ENCODE results near the gene GFY. TPM values are rescaled to one million over a fixed set of nuclear protein-coding genes. Genes with fewer than 3 reads are reported as not detected.

The GFY gene
- total RNA-seq, 1 donor from 2014 or later: not detected

- no peak for TF ChIP-seq CTCF (conservative IDR thresholded peaks at IDR 0.05)
- Mint-ChIP-seq H3K4me3 (no peak overlapping the region), H3K36me3 (ENCODE audit: low read depth) (no peaks in the 10 kb centered on the region), H3K27me3 (ENCODE audit: low read depth) (peaks cover 8% of the 10 kb centered on the region), H3K27ac (ENCODE audit: unreplicated experiment) (no peak overlapping the region), H3K9me3 (no peaks in the 10 kb centered on the region), H3K4me1 (peaks cover 8% of the 10 kb centered on the region)
- no peak for DNase-seq (ENCODE audit: low read depth, low spot score)
Observed at GRCh38 chr19:49409441-49410029, 15.7 kb upstream of the GFY start.

- H3K4me1 Mint-ChIP-seq: peaks cover 8% of the 10 kb centered on the region
- H3K4me3 Mint-ChIP-seq: no peak overlapping the region
Observed at GRCh38 chr19:49411681-49412326, 13.4 kb upstream of the GFY start.

GRCh38 chr19:49413348-49413747, 11.8 kb upstream of the GFY start:
- no peaks in the 10 kb centered on the region for H3K36me3 Mint-ChIP-seq (ENCODE audit: low read depth)
- no peak overlapping the region for H3K27ac Mint-ChIP-seq (ENCODE audit: unreplicated experiment)
- peaks cover 34% of the 10 kb centered on the region for H3K27me3 Mint-ChIP-seq (ENCODE audit: low read depth)
- no peak overlapping the region for H3K4me3 Mint-ChIP-seq
- peaks cover 8% of the 10 kb centered on the region for H3K4me1 Mint-ChIP-seq
- TF ChIP-seq CTCF (conservative IDR thresholded peaks at IDR 0.05): no peak
- no peaks in the 10 kb centered on the region for H3K9me3 Mint-ChIP-seq
- no peak for DNase-seq (ENCODE audit: low read depth, low spot score)

More at GRCh38 chr19:49411681-49412326, 13.4 kb upstream of the GFY start:
- no peak for TF ChIP-seq CTCF (conservative IDR thresholded peaks at IDR 0.05)
- DNase-seq (ENCODE audit: low read depth, low spot score): no peak
- Mint-ChIP-seq H3K27ac (ENCODE audit: unreplicated experiment) (no peak overlapping the region), H3K36me3 (ENCODE audit: low read depth) (no peaks in the 10 kb centered on the region), H3K27me3 (ENCODE audit: low read depth) (peaks cover 20% of the 10 kb centered on the region), H3K9me3 (no peaks in the 10 kb centered on the region)

GRCh38 chr19:49414256-49414655, 10.9 kb upstream of the GFY start:
- H3K9me3 Mint-ChIP-seq: no peaks in the 10 kb centered on the region
- H3K27ac Mint-ChIP-seq (ENCODE audit: unreplicated experiment): no peak overlapping the region
- no peak for TF ChIP-seq CTCF (conservative IDR thresholded peaks at IDR 0.05)
- H3K4me1 Mint-ChIP-seq: peaks cover 8% of the 10 kb centered on the region
- DNase-seq (ENCODE audit: low read depth, low spot score): no peak
- no peak overlapping the region for H3K4me3 Mint-ChIP-seq
- H3K27me3 Mint-ChIP-seq (ENCODE audit: low read depth): peaks cover 43% of the 10 kb centered on the region
- H3K36me3 Mint-ChIP-seq (ENCODE audit: low read depth): no peaks in the 10 kb centered on the region

- Mint-ChIP-seq H3K4me3 (no peak overlapping the region), H3K27me3 (ENCODE audit: low read depth) (peaks cover 53% of the 10 kb centered on the region), H3K9me3 (no peaks in the 10 kb centered on the region), H3K4me1 (peaks cover 8% of the 10 kb centered on the region), H3K27ac (ENCODE audit: unreplicated experiment) (no peak overlapping the region), H3K36me3 (ENCODE audit: low read depth) (no peaks in the 10 kb centered on the region)
- no peak for TF ChIP-seq CTCF (conservative IDR thresholded peaks at IDR 0.05)
- no peak for DNase-seq (ENCODE audit: low read depth, low spot score)
Observed at GRCh38 chr19:49415102-49415809, 9.9 kb upstream of the GFY start.
